Measurements from ENCODE around the gene CILP2. TPM values are rescaled to one million over a fixed set of nuclear protein-coding genes. Genes with fewer than 3 reads are reported as not detected.

The CILP2 gene
- total and polyA plus RNA-seq, 2 experiments from 2014 or later = 4.0 to 21.6 TPM

DNA sequence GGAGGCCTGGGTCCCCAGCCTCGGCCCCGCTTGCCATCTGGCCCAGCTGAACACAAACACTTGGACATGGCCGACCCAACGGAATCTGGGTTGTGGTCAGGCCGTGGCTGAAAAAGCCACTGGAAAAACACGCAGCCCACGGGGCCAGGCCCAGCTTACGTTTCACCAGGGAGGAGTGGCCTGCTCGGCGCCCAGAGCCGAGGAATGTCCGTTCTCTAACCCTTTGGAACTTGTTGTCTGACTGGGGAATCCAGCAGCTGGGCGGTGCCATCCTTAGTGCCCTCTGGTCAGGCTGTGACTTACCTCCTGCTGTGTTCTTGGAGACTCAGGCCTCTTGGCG lies 13.8 kb downstream of the CILP2 start:
- H3K36me3 ChIP-seq (ENCODE audit: insufficient read depth) = no peaks in the 10 kb centered on the region
- H3K27ac ChIP-seq (ENCODE audit: low read depth) = no peak overlapping the region
- Mint-ChIP-seq H3K27me3 (ENCODE audit: insufficient read depth, low read depth, poor library complexity) (peaks cover 11% of the 10 kb centered on the region), H3K9me3 (no peaks in the 10 kb centered on the region; the same call in 1 of the 3 replicates), H3K4me3 (no peak overlapping the region), H3K27ac (no peak overlapping the region), H3K36me3 (ENCODE audit: low read depth) (no peaks in the 10 kb centered on the region; the same call in 2 of the 3 replicates), H3K4me1 (peaks cover 6% of the 10 kb centered on the region; the same call in 1 of the 3 replicates)
- no peak for ATAC-seq
- no peaks in the 10 kb centered on the region for H4K20me1 ChIP-seq (replicated peaks; ENCODE audit: insufficient read depth)
- H3K4me1 ChIP-seq (ENCODE audit: insufficient read depth) = no peaks in the 10 kb centered on the region
- no peak overlapping the region for H3K4me3 ChIP-seq
- no peak overlapping the region for H3K4me2 ChIP-seq
- no peak overlapping the region for H2AFZ ChIP-seq
- TF ChIP-seq ZNF114 (CRISPR knock-in tag; IDR thresholded peaks at IDR 0.05) (no peak), NANOG (IDR thresholded peaks at IDR 0.05; ENCODE audit: borderline replicate concordance) (no peak), EZH2phosphoT487 (IDR thresholded peaks at IDR 0.05; ENCODE audit: unreplicated experiment) (no peak), EZH2 (IDR thresholded peaks at IDR 0.05; ENCODE audit: low read depth, unreplicated experiment) (no peak), CREB1 (CRISPR knock-in tag; IDR thresholded peaks at IDR 0.05; ENCODE audit: low read depth) (no peak), STAT1 (IDR thresholded peaks at IDR 0.05; ENCODE audit: unreplicated experiment) (no peak), ZNF331 (CRISPR knock-in tag; IDR thresholded peaks at IDR 0.05; ENCODE audit: low read depth) (no peak), POLR2AphosphoS5 (IDR thresholded peaks at IDR 0.05; ENCODE audit: low read depth) (no peak)
- TF ChIP-seq, protein P1, sequence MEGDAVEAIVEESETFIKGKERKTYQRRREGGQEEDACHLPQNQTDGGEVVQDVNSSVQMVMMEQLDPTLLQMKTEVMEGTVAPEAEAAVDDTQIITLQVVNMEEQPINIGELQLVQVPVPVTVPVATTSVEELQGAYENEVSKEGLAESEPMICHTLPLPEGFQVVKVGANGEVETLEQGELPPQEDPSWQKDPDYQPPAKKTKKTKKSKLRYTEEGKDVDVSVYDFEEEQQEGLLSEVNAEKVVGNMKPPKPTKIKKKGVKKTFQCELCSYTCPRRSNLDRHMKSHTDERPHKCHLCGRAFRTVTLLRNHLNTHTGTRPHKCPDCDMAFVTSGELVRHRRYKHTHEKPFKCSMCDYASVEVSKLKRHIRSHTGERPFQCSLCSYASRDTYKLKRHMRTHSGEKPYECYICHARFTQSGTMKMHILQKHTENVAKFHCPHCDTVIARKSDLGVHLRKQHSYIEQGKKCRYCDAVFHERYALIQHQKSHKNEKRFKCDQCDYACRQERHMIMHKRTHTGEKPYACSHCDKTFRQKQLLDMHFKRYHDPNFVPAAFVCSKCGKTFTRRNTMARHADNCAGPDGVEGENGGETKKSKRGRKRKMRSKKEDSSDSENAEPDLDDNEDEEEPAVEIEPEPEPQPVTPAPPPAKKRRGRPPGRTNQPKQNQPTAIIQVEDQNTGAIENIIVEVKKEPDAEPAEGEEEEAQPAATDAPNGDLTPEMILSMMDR (conservative IDR thresholded peaks at IDR 0.05; ENCODE audit: low read depth in 2 of 2) = no peak
- TF ChIP-seq, protein P2, sequence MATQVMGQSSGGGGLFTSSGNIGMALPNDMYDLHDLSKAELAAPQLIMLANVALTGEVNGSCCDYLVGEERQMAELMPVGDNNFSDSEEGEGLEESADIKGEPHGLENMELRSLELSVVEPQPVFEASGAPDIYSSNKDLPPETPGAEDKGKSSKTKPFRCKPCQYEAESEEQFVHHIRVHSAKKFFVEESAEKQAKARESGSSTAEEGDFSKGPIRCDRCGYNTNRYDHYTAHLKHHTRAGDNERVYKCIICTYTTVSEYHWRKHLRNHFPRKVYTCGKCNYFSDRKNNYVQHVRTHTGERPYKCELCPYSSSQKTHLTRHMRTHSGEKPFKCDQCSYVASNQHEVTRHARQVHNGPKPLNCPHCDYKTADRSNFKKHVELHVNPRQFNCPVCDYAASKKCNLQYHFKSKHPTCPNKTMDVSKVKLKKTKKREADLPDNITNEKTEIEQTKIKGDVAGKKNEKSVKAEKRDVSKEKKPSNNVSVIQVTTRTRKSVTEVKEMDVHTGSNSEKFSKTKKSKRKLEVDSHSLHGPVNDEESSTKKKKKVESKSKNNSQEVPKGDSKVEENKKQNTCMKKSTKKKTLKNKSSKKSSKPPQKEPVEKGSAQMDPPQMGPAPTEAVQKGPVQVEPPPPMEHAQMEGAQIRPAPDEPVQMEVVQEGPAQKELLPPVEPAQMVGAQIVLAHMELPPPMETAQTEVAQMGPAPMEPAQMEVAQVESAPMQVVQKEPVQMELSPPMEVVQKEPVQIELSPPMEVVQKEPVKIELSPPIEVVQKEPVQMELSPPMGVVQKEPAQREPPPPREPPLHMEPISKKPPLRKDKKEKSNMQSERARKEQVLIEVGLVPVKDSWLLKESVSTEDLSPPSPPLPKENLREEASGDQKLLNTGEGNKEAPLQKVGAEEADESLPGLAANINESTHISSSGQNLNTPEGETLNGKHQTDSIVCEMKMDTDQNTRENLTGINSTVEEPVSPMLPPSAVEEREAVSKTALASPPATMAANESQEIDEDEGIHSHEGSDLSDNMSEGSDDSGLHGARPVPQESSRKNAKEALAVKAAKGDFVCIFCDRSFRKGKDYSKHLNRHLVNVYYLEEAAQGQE (IDR thresholded peaks at IDR 0.05; ENCODE audit: unreplicated experiment) = no peak
- TF ChIP-seq, protein P3, sequence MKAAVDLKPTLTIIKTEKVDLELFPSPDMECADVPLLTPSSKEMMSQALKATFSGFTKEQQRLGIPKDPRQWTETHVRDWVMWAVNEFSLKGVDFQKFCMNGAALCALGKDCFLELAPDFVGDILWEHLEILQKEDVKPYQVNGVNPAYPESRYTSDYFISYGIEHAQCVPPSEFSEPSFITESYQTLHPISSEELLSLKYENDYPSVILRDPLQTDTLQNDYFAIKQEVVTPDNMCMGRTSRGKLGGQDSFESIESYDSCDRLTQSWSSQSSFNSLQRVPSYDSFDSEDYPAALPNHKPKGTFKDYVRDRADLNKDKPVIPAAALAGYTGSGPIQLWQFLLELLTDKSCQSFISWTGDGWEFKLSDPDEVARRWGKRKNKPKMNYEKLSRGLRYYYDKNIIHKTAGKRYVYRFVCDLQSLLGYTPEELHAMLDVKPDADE (IDR thresholded peaks at IDR 0.05) = no peak
- TF ChIP-seq, protein P4, sequence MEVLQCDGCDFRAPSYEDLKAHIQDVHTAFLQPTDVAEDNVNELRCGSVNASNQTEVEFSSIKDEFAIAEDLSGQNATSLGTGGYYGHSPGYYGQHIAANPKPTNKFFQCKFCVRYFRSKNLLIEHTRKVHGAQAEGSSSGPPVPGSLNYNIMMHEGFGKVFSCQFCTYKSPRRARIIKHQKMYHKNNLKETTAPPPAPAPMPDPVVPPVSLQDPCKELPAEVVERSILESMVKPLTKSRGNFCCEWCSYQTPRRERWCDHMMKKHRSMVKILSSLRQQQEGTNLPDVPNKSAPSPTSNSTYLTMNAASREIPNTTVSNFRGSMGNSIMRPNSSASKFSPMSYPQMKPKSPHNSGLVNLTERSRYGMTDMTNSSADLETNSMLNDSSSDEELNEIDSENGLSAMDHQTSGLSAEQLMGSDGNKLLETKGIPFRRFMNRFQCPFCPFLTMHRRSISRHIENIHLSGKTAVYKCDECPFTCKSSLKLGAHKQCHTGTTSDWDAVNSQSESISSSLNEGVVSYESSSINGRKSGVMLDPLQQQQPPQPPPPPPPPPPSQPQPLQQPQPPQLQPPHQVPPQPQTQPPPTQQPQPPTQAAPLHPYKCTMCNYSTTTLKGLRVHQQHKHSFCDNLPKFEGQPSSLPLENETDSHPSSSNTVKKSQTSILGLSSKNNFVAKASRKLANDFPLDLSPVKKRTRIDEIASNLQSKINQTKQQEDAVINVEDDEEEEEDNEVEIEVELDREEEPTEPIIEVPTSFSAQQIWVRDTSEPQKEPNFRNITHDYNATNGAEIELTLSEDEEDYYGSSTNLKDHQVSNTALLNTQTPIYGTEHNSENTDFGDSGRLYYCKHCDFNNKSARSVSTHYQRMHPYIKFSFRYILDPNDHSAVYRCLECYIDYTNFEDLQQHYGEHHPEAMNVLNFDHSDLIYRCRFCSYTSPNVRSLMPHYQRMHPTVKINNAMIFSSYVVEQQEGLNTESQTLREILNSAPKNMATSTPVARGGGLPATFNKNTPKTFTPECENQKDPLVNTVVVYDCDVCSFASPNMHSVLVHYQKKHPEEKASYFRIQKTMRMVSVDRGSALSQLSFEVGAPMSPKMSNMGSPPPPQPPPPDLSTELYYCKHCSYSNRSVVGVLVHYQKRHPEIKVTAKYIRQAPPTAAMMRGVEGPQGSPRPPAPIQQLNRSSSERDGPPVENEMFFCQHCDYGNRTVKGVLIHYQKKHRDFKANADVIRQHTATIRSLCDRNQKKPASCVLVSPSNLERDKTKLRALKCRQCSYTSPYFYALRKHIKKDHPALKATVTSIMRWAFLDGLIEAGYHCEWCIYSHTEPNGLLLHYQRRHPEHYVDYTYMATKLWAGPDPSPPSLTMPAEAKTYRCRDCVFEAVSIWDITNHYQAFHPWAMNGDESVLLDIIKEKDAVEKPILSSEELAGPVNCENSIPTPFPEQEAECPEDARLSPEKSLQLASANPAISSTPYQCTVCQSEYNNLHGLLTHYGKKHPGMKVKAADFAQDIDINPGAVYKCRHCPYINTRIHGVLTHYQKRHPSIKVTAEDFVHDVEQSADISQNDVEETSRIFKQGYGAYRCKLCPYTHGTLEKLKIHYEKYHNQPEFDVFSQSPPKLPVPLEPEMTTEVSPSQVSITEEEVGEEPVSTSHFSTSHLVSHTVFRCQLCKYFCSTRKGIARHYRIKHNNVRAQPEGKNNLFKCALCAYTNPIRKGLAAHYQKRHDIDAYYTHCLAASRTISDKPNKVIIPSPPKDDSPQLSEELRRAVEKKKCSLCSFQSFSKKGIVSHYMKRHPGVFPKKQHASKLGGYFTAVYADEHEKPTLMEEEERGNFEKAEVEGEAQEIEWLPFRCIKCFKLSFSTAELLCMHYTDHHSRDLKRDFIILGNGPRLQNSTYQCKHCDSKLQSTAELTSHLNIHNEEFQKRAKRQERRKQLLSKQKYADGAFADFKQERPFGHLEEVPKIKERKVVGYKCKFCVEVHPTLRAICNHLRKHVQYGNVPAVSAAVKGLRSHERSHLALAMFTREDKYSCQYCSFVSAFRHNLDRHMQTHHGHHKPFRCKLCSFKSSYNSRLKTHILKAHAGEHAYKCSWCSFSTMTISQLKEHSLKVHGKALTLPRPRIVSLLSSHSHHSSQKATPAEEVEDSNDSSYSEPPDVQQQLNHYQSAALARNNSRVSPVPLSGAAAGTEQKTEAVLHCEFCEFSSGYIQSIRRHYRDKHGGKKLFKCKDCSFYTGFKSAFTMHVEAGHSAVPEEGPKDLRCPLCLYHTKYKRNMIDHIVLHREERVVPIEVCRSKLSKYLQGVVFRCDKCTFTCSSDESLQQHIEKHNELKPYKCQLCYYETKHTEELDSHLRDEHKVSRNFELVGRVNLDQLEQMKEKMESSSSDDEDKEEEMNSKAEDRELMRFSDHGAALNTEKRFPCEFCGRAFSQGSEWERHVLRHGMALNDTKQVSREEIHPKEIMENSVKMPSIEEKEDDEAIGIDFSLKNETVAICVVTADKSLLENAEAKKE (CRISPR knock-in tag; IDR thresholded peaks at IDR 0.05) = no peak
- no peaks in the 10 kb centered on the region for H3K9me2 ChIP-seq (ENCODE audit: insufficient read depth)
- no peaks in the 10 kb centered on the region for H3K27me3 ChIP-seq (ENCODE audit: insufficient read depth)
- DNase-seq (ENCODE audit: low spot score) = no peak
- H3K79me2 ChIP-seq (replicated peaks; ENCODE audit: insufficient read depth) = no peaks in the 10 kb centered on the region
- peaks cover 7% of the 10 kb centered on the region; the same call in 1 of the 2 replicates for H3F3A ChIP-seq (replicated peaks; ENCODE audit: low read depth)

Measured in GM23338 (cell line).